Posterior vena cava (tissue), 2 donors: Measurements from ENCODE around the gene PAPPA2. TPM values are rescaled to one million over a fixed set of nuclear protein-coding genes. Genes with fewer than 3 reads are reported as not detected.

Experiments
- DNase-seq: peaks from one replicate; pipeline ENCODE4 v3.0.0-alpha.2; 2020; ENCODE audit warnings: low spot score
- intact Hi-C, 2 donors: fragments of 100-400 bp; cut with DNase I; formaldehyde crosslinking; loops; one replicate each; pipeline versions ENCODE4 v1.14.1 to v1.14.2; 2022 to 2023
- total RNA-seq, 2 donors: library from RNA; stranded (reverse); fragmentation: NEBNext Ultra II Directional; extraction: Animal tissue kit (Norgen Biotek cat#: 25700); gene quantifications; one replicate each; pipeline ENCODE4 v1.2.1, GENCODE V29; 2021
- donor health status: DM: yes; HTN: yes; CAD: no.
- donor health status: DM: yes; HTN: yes; CAD: no.

PAPPA2 gene
- total RNA-seq, 2 donors from 2014 or later: 0.38 to 0.97 TPM

GRCh38 chr1:176656257-176656995 is 193.5 kb downstream of the PAPPA2 start:
- intact Hi-C loops: no loop called here
- DNase-seq: no peak

GRCh38 chr1:176669782-176670181 is 206.8 kb downstream of the PAPPA2 start:
- DNase-seq: no peak
- intact Hi-C loops: no loop called here

- intact Hi-C loops: no loop called here
Measured at GRCh38 chr1:176670853-176671252, 207.9 kb downstream of the PAPPA2 start.

GRCh38 chr1:176682830-176683535 is 220.0 kb downstream of the PAPPA2 start:
- intact Hi-C loops: no loop called here
- DNase-seq: no peak

More at GRCh38 chr1:176670853-176671252, 207.9 kb downstream of the PAPPA2 start:
- DNase-seq: no peak

GRCh38 chr1:176691251-176692228 is 228.6 kb downstream of the PAPPA2 start:
- no peak for DNase-seq

DNA sequence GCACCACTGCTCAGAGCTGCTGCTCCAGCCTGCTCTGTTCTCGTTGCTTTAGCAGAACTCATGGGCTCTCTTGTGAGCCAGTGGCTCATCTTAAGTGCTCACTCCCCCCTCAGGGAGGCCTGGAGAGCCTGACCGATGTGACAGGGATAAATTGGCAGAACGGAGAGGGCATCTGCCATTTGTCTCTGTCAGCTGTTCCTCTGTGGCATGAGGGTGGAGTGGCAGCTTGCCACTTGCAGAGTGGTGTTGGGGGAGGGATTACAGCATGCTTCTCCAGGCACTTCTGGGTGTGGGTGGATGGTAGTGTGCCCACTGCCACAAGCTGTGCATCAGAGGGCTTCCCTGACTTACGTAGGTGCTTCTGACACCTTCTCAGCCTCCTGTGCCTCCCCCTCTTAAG is 229.5 kb downstream of the PAPPA2 start:
- intact Hi-C loops: loop anchor here in 1 of 2 donors (5.0 kb wide), 1 partner anchor 135 kb away; no protein-coding TSS in a partner anchor
- DNase-seq: no peak

More at GRCh38 chr1:176691251-176692228, 228.6 kb downstream of the PAPPA2 start:
- intact Hi-C loops: loop anchor here in 1 of 2 donors (5.0 kb wide), 1 partner anchor 134 kb away; no protein-coding TSS in a partner anchor

DNA sequence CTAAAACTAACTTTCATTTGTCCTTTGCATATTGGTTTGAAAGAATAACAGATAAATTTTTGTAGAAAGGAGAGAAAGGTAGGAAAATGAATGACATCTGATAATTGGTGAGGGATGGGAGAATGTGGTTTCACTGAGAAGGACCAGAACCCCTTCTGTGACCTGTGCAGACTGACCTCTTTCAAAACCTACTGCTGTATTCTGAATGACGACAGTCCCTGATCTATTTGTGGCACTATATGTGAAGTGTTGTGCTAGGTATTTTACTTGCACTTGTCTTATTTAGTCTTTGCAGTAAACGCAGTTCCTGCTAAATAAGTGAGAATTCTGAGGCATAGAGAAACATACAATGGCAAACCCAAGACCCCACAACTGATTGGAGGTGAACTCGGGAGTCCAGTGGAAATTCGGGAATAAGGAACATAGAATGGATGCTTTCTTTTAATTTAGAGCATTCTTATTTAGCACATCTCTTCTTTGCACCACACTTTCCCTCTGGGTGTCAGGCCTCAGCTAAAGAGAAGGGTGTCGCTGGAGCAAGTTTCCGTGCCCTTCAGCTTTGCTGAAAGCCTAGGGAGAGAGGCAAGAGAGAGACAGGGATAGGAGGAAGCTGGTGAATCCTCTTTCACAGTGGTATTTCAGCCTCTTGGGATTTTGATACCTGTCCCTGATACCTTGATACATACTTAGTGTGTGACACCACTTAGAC is 230.2 kb downstream of the PAPPA2 start:
- no peak for DNase-seq
- intact Hi-C loops: loop anchor here in 1 of 2 donors (5.0 kb wide), 1 partner anchor 136 kb away; no protein-coding TSS in a partner anchor

- intact Hi-C loops: loop anchor here (1.0 to 5.0 kb wide), 2 partner anchors 134 to 137 kb away; no protein-coding TSS in a partner anchor
- DNase-seq: no peak
Measured at GRCh38 chr1:176693697-176694329, 230.8 kb downstream of the PAPPA2 start.

- DNase-seq: no peak
- intact Hi-C loops: loop anchor here (1.0 to 5.0 kb wide), 2 partner anchors 134 to 137 kb away; no protein-coding TSS in a partner anchor
Measured at GRCh38 chr1:176694713-176695112, 231.7 kb downstream of the PAPPA2 start.

- DNase-seq: no peak
- intact Hi-C loops: no loop called here
Measured at GRCh38 chr1:176696109-176696508, 233.1 kb downstream of the PAPPA2 start.

GRCh38 chr1:176696689-176697088 is 233.7 kb downstream of the PAPPA2 start:
- no peak for DNase-seq
- intact Hi-C loops: no loop called here

DNA sequence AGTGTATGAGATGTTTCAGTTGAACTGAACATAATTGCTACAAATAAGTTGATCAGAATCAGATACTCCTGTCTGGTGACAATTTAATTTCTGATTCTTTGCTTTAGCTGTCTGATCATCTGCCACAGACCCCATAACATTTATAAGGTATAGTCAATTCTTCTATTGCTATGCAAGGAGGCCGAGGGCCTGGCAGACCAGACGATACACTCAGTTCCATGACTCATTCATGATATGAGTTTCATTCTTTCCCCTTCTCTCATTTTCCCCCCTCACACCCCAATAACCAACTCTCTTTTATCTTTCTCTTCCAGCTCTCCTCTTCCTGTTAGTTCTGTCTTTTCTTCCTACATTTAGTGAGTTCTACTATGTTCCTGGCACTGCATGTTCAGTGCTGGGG is 236.8 kb downstream of the PAPPA2 start:
- intact Hi-C loops: loop anchor here in 1 of 2 donors (1.0 kb wide), 1 partner anchor 10 kb away; no protein-coding TSS in a partner anchor
- no peak for DNase-seq

- DNase-seq: no peak
- intact Hi-C loops: no loop called here
Measured at GRCh38 chr1:176701151-176701866, 238.3 kb downstream of the PAPPA2 start.

GRCh38 chr1:176702901-176703300 is 239.9 kb downstream of the PAPPA2 start:
- intact Hi-C loops: no loop called here
- DNase-seq: no peak

DNA sequence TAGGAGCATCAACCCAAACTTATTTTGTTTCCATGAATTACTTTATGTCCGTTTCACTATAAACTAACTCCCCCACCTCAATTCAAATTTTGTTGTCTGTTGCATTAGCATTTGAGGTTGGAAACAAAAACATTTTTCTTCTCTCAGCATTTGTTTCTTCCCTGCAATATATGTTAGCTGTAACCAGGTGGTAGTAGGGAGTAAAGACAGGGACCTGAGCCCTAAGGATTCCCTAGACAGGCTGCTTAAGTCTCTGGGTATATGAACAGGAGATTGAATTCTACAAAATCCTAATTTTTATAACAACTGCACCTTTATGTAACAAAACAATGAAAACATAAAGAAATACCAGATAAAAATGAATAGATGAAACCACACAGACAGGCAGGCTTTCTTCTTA is 242.6 kb downstream of the PAPPA2 start:
- intact Hi-C loops: no loop called here
- DNase-seq: no peak

GRCh38 chr1:176717066-176717750 is 254.2 kb downstream of the PAPPA2 start:
- DNase-seq: no peak
- intact Hi-C loops: no loop called here

DNA sequence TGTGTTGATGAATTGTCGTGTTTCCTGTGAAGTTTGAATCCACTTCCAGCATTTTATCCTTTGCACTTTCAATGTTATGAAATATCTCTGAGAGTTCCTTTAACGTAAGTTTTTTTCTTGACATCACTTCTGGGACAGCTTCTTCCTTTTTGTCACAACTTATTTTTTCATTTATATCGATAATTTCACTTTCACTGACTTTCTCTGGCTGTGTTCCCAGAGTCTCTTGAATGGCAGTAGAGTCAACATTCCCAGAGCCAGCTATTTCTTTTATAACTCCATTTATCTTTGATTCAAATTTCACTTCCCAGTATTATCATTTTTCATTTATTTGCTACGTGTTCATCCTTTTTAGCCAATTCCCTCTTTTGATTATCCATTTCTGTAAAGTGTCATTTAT is 256.5 kb downstream of the PAPPA2 start:
- intact Hi-C loops: no loop called here

More for the DNA sequence above, 256.5 kb downstream of the PAPPA2 start:
- DNase-seq: no peak
